NCI-H82 (cell line): ENCODE data around the gene CRY2.
"Not testable (repeated sequence)": the region's sequence is repeated elsewhere in the genome, so short reads cannot be mapped to it uniquely, and the experiment has no call there.

ENCODE experiments used
- DNase-seq: peaks from one replicate; lab custom pipeline; 2025; lab: John Stamatoyannopoulos, UW

CRY2 gene

DNA sequence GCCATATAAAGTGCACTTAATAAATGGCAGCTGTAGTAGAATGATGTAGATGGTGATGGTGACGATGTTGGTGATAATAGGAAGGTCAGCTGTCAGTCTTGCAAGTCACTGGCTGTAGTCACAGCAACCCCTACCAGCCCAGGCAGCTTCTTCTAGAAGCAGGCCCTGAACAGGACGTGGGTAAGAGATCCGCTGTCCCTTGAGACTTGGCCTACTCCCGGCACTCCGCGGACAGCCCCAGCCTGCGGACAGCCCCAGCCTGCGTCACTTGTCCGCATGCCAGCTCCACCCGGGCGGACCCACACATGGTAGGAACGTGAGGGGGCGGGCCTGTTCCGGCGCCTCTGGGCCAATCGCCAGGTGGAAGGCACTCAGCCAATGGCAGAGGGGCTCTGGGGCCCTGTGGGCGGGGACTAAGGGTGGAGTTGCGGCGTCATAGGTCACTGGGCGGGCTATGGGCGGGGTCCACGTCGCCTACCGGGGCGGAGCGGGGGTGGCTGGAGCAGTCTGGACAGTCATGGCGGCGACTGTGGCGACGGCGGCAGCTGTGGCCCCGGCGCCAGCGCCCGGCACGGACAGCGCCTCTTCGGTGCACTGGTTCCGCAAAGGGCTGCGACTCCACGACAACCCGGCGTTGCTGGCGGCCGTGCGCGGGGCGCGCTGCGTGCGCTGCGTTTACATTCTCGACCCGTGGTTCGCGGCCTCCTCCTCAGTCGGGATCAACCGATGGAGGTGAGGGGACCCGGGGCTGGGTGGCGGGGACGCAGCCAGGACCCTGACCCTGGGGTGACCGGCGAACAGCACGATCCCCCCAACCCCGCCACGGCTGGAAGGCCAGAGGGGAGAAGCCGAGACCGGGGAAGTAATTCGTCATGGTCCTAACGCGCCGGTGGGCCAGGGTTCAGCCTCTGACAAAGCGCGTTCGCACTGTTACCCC, at the start of gene CRY2:
Gene CRY2, plus strand, starts transcription at position 502 of the 937 bp plus-strand sequence. Its CDS starts 16 bp downstream, at position 518.
- DNase-seq, result peak; percentile 98

DNA sequence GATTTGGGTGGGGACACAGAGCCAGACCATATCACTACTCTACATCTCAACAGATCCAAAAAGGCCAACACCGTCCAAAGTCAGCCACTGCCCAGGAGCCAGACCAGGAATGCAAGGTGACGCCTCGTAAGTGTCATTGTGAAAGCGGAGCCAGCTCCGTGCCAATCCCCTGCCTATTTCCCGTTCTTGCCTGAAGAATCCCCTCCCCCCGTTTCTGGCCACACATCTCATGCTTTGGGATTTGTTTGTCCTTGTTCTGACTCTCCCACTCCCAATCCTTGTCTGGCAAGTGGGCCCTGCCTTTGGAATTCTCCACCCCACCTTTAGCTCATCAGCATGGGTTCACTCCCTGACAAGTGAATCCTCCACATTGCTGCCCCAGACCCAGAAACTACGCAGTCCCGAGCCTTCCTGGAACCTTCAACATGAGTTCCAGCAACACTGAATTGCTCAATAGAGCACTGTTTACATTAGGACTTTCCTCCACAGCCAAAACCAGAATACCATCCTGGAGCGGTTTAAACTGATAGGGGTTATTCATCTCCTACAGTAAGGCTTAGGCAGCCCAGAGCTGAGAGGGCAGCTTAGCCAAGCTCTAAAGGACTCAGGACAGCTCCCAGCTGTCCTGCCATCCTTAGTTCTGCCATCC, 48.4 kb upstream of the CRY2 start:
- DNase-seq, result peak; percentile 97

DNA sequence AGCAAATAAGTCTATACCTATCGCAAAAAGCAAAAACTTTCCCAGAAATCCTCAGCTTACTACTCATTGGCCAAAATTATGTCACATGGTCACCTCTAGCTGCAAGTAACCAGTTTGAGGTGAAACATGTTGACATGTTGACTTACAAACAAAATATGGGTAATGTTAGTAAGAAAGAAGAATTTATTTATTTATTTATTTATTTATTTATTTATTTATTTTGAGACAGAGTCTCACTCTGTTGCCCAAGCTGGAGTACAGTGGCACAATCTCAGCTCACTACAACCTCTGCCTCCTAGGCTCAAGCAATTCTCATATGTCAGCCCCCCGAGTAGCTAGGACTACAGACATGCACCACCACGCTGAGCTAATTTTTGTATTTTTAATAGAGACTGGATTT, 47.7 kb upstream of the CRY2 start:
- no peak for DNase-seq

DNA sequence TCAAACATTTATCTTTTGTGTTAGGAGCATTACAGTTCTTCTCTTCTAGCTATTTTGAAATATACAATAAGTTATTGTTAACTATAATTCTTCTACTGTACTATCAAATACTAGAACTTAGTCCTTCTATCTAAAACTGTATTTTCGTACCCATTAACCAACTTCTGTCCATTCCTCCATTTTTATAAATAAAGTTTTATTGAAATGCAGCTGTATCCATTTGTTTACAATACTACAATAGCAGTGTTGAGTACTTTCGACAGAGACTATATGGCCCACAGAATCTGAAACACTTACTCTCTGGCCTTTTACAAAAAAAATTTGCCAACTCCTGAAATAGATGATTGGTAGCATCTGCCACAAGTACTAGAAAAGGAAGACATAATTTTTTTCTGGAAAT, 47.0 kb upstream of the CRY2 start:
- DNase-seq, result no peak

DNA sequence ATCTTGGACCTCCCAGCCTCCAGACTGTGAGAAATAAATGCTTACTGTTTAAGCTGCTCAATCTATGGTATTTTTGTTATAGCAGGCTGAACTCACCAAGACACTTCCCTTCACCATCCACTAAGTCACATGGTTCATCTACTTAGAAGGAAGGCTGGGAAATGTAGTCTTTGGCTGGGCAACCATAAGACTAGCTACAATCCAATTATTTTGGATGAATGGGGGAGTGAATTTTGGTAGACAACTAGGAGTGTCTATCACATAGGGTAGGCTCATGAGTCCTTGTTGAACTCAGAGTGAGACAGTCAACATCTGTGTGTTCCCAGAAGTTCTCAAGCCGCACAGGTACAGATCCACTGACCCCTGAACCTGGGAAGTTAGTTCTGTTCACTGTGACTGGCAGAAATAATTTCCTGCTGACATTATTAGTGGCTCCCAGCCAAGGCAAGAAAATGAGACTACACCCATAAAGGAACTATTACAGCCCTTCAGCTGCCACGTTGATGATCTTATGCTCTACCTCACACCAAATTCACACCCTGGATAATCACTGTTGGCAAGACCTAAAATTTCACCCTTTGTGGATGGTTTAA, 45.5 kb upstream of the CRY2 start:
- DNase-seq, result peak; percentile 83

DNA sequence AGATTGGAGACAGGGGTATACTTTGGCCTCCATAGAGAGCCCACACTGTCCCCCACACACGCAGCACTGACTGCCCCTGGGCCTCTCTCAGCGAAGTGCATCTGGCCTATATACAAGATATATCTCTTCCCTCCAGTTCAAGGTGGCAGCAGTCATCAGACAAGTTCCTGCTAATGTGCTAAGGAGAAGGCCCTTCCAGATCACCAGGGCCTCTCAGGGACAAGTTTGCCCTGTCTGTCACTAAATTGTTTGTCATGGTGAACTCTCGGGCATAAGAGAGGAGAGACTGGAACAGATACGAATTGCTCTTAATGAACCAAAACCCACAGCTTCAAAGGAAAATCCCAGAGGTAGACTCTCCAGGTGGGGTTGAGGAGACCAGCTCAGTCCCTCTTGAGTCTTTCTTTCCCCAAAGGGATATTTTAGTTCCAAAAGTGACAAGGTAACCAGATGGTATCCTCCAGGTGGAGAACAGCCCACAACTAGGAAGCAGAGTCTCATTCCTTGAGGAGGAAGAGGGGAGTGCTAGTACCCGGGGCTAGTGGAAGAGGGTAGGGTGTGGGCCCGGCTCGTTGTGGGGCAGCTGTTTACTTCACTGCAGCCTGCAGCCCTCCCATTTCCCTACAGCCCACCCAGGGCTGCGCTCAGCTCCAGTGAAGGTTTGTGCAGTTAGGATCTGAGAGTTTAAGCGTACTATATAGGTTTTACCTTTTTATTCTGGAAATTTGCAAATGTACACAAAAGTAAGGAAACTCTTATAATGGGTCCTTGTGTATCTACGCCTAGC, 44.6 kb upstream of the CRY2 start:
- no peak for DNase-seq

DNA sequence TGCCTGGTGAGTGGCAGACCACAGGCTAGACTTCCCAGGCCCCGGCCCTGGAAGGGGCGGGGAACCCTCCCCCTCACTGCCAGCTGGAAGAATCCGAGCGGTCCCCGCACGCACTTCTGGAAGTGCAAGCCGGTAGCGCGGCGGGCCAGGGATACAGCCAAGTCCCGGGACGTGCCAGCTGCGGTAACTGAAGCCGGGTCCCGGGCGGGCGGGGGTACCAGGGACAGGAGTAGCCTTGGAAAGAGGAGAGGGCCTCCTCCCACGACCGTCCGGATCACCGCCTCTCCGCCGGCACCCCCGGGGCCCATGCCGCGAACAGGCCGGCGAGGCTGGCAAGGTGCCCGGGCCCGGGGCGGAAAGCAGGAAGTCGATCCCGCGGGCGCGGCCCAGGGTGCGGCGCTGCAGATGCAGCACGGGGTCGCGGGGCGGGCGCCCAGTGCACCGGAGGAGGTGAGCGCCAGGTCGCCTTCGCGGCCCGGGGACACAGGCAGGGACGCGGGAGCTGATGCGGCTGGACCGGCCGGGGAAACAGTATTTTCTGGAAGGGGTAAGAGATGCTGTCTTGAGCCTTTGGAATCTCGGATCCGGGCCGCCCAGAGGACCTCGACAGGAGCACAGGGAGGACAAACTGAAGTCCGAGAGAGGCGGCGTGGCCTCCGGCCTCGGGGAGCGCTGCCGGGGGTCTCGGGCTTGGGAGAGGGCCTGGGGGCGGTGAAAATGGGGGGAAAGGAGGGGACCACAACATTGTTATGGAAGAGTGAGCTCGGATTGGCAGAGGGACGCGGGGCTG, 43.1 kb upstream of the CRY2 start:
- peak; percentile 44 for DNase-seq

DNA sequence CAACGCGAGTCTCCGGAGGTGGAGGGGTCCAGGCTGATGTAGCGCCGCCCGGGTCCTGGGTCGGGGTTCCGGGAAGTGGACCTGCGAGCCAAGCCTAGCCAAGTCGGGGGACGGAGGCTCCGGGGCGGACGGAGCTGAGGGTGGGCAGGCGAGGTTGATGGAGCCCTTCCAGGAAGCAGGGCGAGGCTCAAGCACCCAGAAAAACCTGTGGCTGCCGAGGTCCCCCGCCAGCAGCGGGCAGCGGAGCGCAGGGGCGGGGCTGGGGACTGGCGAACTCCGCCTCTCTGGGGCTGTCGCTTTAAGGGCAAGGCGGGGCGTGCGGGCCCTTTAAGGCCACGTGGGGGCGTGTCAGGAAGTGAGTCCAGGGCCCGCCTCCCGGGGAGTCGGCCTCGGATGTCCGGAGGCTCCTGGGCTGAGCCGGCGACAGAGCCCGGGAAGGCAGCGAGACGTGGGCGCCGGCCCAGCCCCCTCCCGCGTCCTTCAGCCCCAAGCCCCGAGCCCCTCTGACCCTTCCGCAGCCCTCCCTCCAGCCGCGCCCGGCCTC, 42.4 kb upstream of the CRY2 start, which contains the start of gene SLC35C1:
Gene SLC35C1, plus strand, starts transcription at position 389 of the 544 bp plus-strand sequence. CDS start 653 bp downstream, outside the sequence.
- DNase-seq, result peak; percentile 96

DNA sequence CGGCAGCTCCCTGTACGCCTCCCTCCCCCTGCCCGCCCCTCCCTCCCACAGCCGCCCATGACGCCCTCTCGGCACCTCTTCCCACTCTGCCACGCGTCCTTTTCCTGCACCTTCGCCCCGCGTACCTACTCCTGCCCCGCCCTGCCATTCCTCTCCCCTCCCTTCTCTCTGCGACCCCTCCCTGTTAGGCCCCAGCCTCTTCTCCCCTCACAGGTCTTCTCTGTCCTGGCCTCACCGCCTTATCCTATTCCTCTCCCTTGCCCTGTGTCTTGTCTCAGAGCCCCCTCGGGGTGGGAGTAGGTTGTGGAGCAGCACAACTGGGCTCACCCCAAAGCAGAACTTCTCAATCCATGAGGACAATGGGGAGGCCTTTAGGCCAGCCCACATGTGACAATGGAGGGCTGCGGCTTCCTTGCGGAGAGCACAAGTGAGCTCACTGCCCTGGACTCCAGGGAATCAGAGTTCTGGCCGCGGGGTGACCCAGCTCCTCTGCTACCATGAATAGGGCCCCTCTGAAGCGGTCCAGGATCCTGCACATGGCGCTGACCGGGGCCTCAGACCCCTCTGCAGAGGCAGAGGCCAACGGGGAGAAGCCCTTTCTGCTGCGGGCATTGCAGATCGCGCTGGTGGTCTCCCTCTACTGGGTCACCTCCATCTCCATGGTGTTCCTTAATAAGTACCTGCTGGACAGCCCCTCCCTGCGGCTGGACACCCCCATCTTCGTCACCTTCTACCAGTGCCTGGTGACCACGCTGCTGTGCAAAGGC, 41.8 kb upstream of the CRY2 start:
- peak; percentile 76 for DNase-seq

DNA sequence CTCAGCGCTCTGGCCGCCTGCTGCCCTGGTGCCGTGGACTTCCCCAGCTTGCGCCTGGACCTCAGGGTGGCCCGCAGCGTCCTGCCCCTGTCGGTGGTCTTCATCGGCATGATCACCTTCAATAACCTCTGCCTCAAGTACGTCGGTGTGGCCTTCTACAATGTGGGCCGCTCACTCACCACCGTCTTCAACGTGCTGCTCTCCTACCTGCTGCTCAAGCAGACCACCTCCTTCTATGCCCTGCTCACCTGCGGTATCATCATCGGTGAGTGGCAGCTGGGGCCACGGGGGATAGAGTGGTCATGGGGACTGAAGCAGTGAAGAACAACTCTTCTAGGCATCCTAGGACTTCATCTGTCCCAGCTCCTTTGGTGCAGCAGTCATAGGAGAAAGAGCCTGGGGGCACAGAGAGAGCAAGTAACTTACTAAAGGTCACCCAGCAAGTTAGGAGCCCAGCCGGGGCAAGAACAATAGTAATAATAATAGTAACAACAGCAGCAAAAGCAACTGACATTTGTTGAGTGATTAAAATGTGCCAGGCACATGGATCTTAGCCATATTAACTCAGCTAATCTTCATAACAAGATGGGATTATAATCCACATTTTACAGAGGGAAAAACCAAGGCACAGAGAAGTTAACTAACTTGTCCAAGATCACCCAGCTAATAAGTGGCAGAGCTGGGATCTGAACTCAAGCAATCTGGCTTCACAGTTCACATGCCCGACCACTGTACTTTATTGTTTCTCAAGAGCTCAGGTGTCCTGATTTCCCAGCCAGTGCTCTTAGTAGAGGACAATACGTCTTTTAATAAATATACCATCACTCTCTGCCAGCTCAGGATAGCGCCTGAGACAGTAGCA, 41.0 kb upstream of the CRY2 start:
- peak; percentile 5 for DNase-seq

DNA sequence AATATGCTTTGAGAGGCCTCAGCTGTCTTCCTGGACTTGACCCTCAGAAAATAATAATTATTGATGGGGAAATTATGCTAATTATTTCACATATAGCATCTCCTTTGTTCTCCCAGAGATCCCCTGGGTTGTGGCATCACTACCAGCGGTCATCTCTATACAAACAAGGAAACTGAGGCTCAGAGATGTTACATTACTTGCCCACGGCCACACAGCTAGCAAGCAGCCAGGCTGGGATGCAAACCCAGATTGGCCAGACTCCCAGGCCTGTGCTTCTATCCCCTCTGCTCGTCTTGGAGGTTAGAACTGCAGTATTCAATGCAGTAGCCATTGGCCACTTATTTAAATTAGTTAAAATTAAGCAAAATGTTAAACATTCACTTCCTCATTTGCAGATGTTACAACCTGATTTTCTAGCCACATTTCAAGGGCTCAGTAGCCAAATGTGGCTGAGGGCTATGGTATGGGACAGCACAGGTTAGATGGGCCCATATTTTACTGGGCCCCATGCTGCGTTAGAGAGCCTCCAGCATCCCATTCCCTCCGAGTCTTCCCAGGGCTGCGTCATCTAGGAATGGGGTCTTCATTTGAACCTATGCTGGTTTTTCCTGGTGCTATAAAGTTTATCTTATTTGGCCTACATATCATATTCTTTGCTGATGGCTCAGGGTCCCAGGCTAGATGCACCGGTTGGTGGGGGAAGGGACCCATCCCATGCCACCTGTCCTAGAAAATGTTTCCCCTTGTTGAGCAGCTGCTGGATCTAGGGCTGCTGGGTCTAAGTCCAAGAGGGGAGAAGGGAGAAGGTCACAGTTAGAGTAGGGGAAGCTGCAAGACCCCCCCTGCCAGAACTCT, 40.1 kb upstream of the CRY2 start:
- DNase-seq, result no peak

DNA sequence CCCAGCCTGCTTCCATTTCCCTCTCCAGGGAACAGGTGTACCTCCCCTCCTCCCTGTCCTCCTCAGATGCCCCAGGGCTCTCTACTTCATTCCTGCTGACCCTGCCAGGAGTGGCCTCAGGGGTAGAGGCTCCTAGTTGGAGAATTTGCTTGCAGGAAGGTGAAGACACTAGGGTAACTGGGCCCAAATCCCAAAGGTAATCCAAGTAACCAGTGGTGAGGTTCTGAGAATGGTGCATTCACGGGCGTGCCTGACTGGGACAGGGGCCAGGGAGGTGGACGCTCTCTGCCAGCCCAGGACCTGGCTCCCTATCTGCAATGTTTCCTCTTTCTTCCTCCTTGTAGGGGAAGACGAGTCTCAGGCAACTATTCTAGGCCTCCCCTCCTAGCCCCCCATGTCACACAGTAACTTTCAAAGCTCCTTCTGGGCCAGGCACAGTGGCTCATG, 39.5 kb upstream of the CRY2 start:
- DNase-seq, result no peak

DNA sequence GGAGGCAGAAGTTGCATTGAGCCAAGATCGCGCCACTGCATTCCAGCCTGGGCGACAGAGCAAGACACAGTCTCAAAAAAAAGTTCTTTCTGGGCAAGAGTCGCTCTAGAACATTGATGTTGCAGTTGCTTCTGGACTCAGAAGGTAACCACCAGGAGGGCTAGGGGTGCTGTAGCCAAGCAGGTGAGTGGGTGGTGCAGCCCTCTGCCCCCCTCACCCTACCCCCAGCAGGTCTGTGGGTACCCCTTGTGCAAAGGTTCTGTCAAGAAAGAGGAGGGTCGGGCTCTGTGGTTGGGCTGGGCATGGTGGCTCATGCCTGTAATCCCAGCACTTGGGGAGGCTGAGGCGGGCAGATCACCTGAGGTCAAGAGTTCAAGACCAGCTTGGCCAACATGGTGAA, 38.8 kb upstream of the CRY2 start:
- DNase-seq, result not testable (repeated sequence)

DNA sequence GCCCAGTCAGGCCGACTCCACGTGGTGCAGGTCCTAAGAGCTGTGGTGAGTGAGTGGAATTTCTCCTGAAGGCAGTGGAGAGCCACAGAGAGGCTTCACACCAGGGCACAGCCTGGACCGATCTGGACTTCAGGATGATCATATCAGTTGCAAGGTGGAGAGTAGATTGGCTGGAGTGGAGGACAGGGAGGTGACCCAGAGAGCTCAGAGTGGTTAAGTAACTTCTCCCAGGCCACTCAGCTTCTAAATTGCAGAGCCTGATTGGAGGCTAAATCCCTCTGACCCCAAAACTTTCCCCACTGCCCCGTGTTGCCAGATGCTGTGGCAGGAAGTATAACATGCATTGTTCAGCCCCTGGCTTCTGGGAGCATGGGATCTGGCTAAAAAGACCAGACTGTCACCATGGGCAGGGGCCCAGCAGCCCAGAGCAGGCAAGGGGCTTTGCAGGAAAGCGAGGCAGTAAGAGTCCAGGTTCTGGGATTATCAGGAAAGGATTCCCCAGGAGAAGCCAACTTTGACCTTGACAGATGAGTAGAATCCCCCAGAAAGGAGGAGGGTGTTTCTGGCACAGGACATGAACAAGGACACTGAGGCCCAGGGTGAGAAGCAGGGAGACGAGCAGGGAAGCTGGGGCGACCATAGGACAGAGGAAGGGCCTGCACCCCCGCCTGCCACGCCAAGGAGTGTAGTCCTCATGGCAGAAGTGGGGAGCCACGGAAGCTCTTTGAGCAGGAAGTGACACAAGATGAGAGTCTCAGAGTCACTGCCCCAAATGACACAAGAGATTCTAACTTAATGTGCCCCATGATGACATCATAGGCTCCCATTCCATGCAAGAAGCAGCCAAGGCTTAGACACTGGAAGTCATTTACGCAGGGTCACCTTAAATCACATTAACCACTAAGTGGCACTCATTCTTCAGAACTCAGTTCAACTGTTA, 37.5 kb upstream of the CRY2 start:
- DNase-seq, result peak; percentile 3

DNA sequence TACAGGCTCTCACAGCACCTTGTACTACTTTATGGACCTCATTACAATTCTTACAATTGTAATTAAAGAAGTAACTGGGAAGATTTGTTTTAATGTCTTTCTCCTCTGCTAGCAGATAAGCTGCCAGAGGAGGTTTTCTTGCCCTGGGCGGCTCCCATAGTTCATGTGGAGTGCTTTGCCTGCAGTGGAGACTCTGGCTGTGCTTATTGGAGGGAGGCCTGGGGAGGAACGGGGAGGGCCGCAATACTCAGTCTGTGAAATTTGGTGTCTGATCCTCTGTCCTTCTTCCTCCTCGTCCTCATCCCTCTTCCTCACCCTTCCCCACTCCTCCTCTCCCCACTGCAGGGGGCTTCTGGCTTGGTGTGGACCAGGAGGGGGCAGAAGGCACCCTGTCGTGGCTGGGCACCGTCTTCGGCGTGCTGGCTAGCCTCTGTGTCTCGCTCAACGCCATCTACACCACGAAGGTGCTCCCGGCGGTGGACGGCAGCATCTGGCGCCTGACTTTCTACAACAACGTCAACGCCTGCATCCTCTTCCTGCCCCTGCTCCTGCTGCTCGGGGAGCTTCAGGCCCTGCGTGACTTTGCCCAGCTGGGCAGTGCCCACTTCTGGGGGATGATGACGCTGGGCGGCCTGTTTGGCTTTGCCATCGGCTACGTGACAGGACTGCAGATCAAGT, 36.7 kb upstream of the CRY2 start:
- no peak for DNase-seq

DNA sequence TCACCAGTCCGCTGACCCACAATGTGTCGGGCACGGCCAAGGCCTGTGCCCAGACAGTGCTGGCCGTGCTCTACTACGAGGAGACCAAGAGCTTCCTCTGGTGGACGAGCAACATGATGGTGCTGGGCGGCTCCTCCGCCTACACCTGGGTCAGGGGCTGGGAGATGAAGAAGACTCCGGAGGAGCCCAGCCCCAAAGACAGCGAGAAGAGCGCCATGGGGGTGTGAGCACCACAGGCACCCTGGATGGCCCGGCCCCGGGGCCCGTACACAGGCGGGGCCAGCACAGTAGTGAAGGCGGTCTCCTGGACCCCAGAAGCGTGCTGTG, 36.2 kb upstream of the CRY2 start:
- DNase-seq, result no peak
